Testis (tissue), 2 donors: ENCODE measurements around the gene TSPAN11.

Experiments used
- CTCF ChIP-seq, 3 experiments: fragments of 450-650 bp in 2 of 3; fragments of 200-600 bp in 1 of 3; sonication (generic) in 1 of 3; IDR thresholded peaks; one replicate each; pipeline ENCODE4 v1.5.1; 2016 to 2019; ENCODE audit warnings: antibody characterized with exemption in 3 of 3, mild to moderate bottlenecking in 2 of 3, moderate library complexity in 1 of 3
- POLR2A ChIP-seq: fragments of 450-650 bp; IDR thresholded peaks from one replicate; pipeline ENCODE4 v1.6.1; 2017; ENCODE audit warnings: antibody characterized with exemption, mild to moderate bottlenecking, moderate library complexity

GRCh38 chr12:31033146-31033545 is 106.6 kb downstream of the TSPAN11 start:
- no peak for TF ChIP-seq CTCF (IDR thresholded peaks at IDR 0.05)
- no peak for TF ChIP-seq POLR2A
